H1 (cell line): ENCODE measurements around the gene LEKR1. TPM values are rescaled to one million over a fixed set of nuclear protein-coding genes. Genes with fewer than 3 reads are reported as not detected.

Source experiments
- CTCF ChIA-PET: fragments of 300-600 bp; sonication (Branson Sonifier 250); formaldehyde crosslinking; loops from one replicate; lab custom pipeline; 2021; ENCODE audit not compliant: partially characterized antibody; lab: Charles Lee
- POLR2A ChIA-PET: fragments of 300-600 bp; sonication (Branson Sonifier 250); formaldehyde crosslinking; loops from one replicate; lab custom pipeline; 2021; ENCODE audit warnings: inconsistent platforms; ENCODE audit not compliant: partially characterized antibody; lab: Charles Lee
- DNase-seq, 2 experiments: peaks; one replicate each; pipeline versions ENCODE4 v3.0.0 to v3.0.0-alpha.2; 2010 to 2022; ENCODE audit warnings: low spot score in 2 of 2, low read depth in 1 of 2, mixed read lengths in 1 of 2
- FAIRE-seq: peaks from 2 replicates; lab custom pipeline; 2011; peaks lifted over from hg19 to GRCh38; lab: Jason Lieb, UNC
- H2AFZ ChIP-seq: 2 replicates; pipeline ENCODE4 v1.8.1; 2012; ENCODE audit warnings: low read length, inconsistent platforms
- H2AK5ac ChIP-seq: 2 replicates; pipeline ENCODE4 v1.6.1; 2013; ENCODE audit warnings: low read depth, low read length
- H2BK120ac ChIP-seq: replicated peaks from 2 replicates; pipeline ENCODE3; 2013; ENCODE audit warnings: low read depth, low read length, inconsistent platforms
- H2BK12ac ChIP-seq: 2 replicates; pipeline ENCODE4 v1.6.1; 2013; ENCODE audit warnings: low read depth, low read length
- H2BK15ac ChIP-seq: 2 replicates; pipeline ENCODE4 v1.6.1; 2013; ENCODE audit warnings: low read length
- H2BK20ac ChIP-seq: 2 replicates; pipeline ENCODE4 v1.6.1; 2013; ENCODE audit warnings: low read length
- H2BK5ac ChIP-seq: 2 replicates; pipeline ENCODE4 v1.6.1; 2013; ENCODE audit warnings: low read depth, low read length
- H3K14ac ChIP-seq: 2 replicates; pipeline ENCODE4 v1.6.1; 2013; ENCODE audit warnings: inconsistent platforms; ENCODE audit not compliant: insufficient read length
- H3K18ac ChIP-seq: 2 replicates; pipeline ENCODE4 v1.6.1; 2013; ENCODE audit warnings: low read length; ENCODE audit errors: extremely low read depth
- H3K23ac ChIP-seq: 2 replicates; pipeline ENCODE4 v1.6.1; 2013; ENCODE audit warnings: inconsistent platforms; ENCODE audit not compliant: insufficient read length
- H3K23me2 ChIP-seq: 2 replicates; pipeline ENCODE4 v1.6.1; 2013; ENCODE audit warnings: low read depth, low read length
- H3K27ac ChIP-seq: 2 replicates; pipeline ENCODE4 v1.6.1; 2011; ENCODE audit warnings: low read depth, low read length, inconsistent platforms
- H3K27me3 ChIP-seq, 4 experiments: replicated peaks in 1 of 4; 1 replicate in 1 of 4; 2 replicates in 3 of 4; pipeline versions ENCODE4 v1.6.1 to v1.8.1; 2011 to 2013; ENCODE audit warnings: low read length in 3 of 4, mild to moderate bottlenecking in 3 of 4, inconsistent platforms in 2 of 4, mixed read lengths in 2 of 4, moderate library complexity in 1 of 4; ENCODE audit not compliant: control insufficient read depth in 3 of 4, insufficient read depth in 3 of 4; ENCODE audit errors: extremely low read depth in 1 of 4
- H3K36me3 ChIP-seq, 4 experiments: 2 replicates each; pipeline versions ENCODE4 v1.6.1 to v1.8.1; 2011 to 2013; ENCODE audit warnings: mild to moderate bottlenecking in 4 of 4, low read length in 3 of 4, moderate library complexity in 2 of 4, control low read depth in 1 of 4, inconsistent platforms in 1 of 4; ENCODE audit not compliant: insufficient read depth in 4 of 4, control insufficient read depth in 2 of 4
- H3K4ac ChIP-seq: replicated peaks from 2 replicates; pipeline ENCODE3; 2013; ENCODE audit warnings: low read length, low read depth, mixed read lengths, inconsistent platforms; ENCODE audit not compliant: insufficient read length
- H3K4me1 ChIP-seq, 4 experiments: replicated peaks in 1 of 4; 1 replicate in 1 of 4; 2 replicates in 3 of 4; pipeline versions ENCODE4 v1.6.1 to v1.8.1; 2011 to 2013; ENCODE audit warnings: low read length in 3 of 4, inconsistent platforms in 2 of 4, mixed read lengths in 1 of 4; ENCODE audit not compliant: insufficient read depth in 4 of 4, control insufficient read depth in 3 of 4
- H3K4me2 ChIP-seq, 2 experiments: 2 replicates each; pipeline versions ENCODE4 v1.6.1 to v1.8.1; 2011 to 2013; ENCODE audit warnings: low read depth in 2 of 2, low read length in 2 of 2, control low read depth in 1 of 2, inconsistent platforms in 1 of 2, mild to moderate bottlenecking in 1 of 2; ENCODE audit not compliant: insufficient read depth in 1 of 2
- H3K4me3 ChIP-seq, 4 experiments: fragments of 200-600, 300-600 bp in 1 of 4; sonication (generic), shearing (Covaris generic), sonication (Bioruptor Twin) in 1 of 4; 2 replicates each; pipeline versions ENCODE4 v1.5.1 to v1.8.1; 2011 to 2016; ENCODE audit warnings: low read length in 4 of 4, low read depth in 3 of 4, control low read depth in 2 of 4, inconsistent platforms in 2 of 4, mild to moderate bottlenecking in 2 of 4, mixed read lengths in 1 of 4, moderate library complexity in 1 of 4; ENCODE audit not compliant: insufficient read depth in 2 of 4; ENCODE audit errors: extremely low read depth in 1 of 4
- H3K56ac ChIP-seq: replicated peaks from 2 replicates; pipeline ENCODE3; 2013; ENCODE audit warnings: low read depth, mild to moderate bottlenecking, mixed read lengths, low read length, inconsistent platforms; ENCODE audit not compliant: insufficient read length
- H3K79me1 ChIP-seq: 2 replicates; pipeline ENCODE4 v1.6.1; 2013; ENCODE audit warnings: low read depth, low read length, control low read depth
- H3K79me2 ChIP-seq, 2 experiments: 2 replicates each; pipeline versions ENCODE4 v1.6.1 to v1.8.1; 2012 to 2013; ENCODE audit warnings: low read length in 2 of 2, mild to moderate bottlenecking in 2 of 2, inconsistent platforms in 1 of 2; ENCODE audit not compliant: insufficient read depth in 2 of 2, control insufficient read depth in 1 of 2
- H3K9ac ChIP-seq, 4 experiments: replicated peaks in 1 of 4; 1 replicate in 1 of 4; 2 replicates in 3 of 4; pipeline versions ENCODE4 v1.6.1 to v1.8.1; 2011 to 2013; ENCODE audit warnings: low read depth in 3 of 4, low read length in 3 of 4, control low read depth in 2 of 4, mild to moderate bottlenecking in 2 of 4, moderate library complexity in 2 of 4, inconsistent platforms in 1 of 4; ENCODE audit errors: extremely low read depth in 1 of 4
- H3K9me3 ChIP-seq, 2 experiments: 2 replicates each; pipeline versions ENCODE4 v1.6.1 to v1.8.1; 2012 to 2013; ENCODE audit warnings: mild to moderate bottlenecking in 2 of 2, moderate library complexity in 2 of 2, control low read depth in 1 of 2, inconsistent platforms in 1 of 2, low read depth in 1 of 2, low read length in 1 of 2, mixed read lengths in 1 of 2; ENCODE audit not compliant: insufficient read depth in 2 of 2
- H4K20me1 ChIP-seq, 2 experiments: replicated peaks in 1 of 2; 2 replicates each; pipeline versions ENCODE3 to v1.8.1; 2011 to 2013; ENCODE audit warnings: inconsistent platforms in 2 of 2, low read length in 2 of 2, mild to moderate bottlenecking in 1 of 2; ENCODE audit not compliant: insufficient read depth in 2 of 2, control insufficient read depth in 1 of 2
- H4K5ac ChIP-seq: 2 replicates; pipeline ENCODE4 v1.6.1; 2013; ENCODE audit warnings: low read length, low read depth, mixed read lengths, inconsistent platforms; ENCODE audit not compliant: insufficient read length
- H4K8ac ChIP-seq: 2 replicates; pipeline ENCODE4 v1.8.0; 2013; ENCODE audit warnings: mild to moderate bottlenecking, moderate library complexity, low read length, inconsistent platforms; ENCODE audit not compliant: insufficient read depth; ENCODE audit errors: extremely low read depth
- H4K91ac ChIP-seq: replicated peaks from 2 replicates; pipeline ENCODE3; 2013; ENCODE audit warnings: low read length, mixed read lengths, inconsistent platforms; ENCODE audit not compliant: insufficient read length
- BACH1 ChIP-seq: IDR thresholded peaks from 2 replicates; pipeline ENCODE4 v1.6.1; 2012; ENCODE audit warnings: low read length, improper control_type of control experiment
- CHD1 ChIP-seq: IDR thresholded peaks from 2 replicates; pipeline ENCODE4 v1.6.1; 2012; ENCODE audit warnings: low read depth, low read length, improper control_type of control experiment
- CTCF ChIP-seq, 3 experiments: IDR thresholded peaks; 1 replicate in 2 of 3; 2 replicates in 1 of 3; pipeline versions ENCODE4 v1.5.1 to v1.6.1; 2011; ENCODE audit warnings: low read length in 3 of 3, mild to moderate bottlenecking in 3 of 3, inconsistent platforms in 2 of 3, low read depth in 1 of 3, moderate library complexity in 1 of 3; ENCODE audit not compliant: insufficient read depth in 1 of 3; ENCODE audit errors: control extremely low read depth in 1 of 3
- GABPA ChIP-seq: IDR thresholded peaks from 2 replicates; pipeline ENCODE4 v1.6.1; 2011; ENCODE audit warnings: mild to moderate bottlenecking, low read length, moderate library complexity, borderline replicate concordance; ENCODE audit not compliant: insufficient read depth
- KDM4A ChIP-seq: IDR thresholded peaks from one replicate; pipeline ENCODE4 v1.7.1; 2012; ENCODE audit warnings: low read depth, mild to moderate bottlenecking, moderate library complexity, low read length, inconsistent platforms; ENCODE audit not compliant: severe bottlenecking
- PHF8 ChIP-seq: fragments of 200-600 bp; sonication (generic); conservative IDR thresholded peaks from 2 replicates; pipeline ENCODE4 v1.7.1; 2012; ENCODE audit warnings: low read depth, mild to moderate bottlenecking, inconsistent platforms, low read length, moderate library complexity
- POLR2A ChIP-seq, 2 experiments: IDR thresholded peaks; 1 replicate in 1 of 2; 2 replicates in 1 of 2; pipeline ENCODE4 v1.6.1; 2011; ENCODE audit warnings: low read depth in 2 of 2, low read length in 2 of 2, mild to moderate bottlenecking in 2 of 2; ENCODE audit errors: control extremely low read depth in 1 of 2
- SAP30 ChIP-seq: fragments of 300-600 bp; sonication (generic); IDR thresholded peaks from 2 replicates; pipeline ENCODE4 v1.7.1; 2012; ENCODE audit warnings: low read length, moderate library complexity, mild to moderate bottlenecking, inconsistent platforms; ENCODE audit not compliant: insufficient read depth, insufficient replicate concordance
- SP1 ChIP-seq: IDR thresholded peaks from 2 replicates; pipeline ENCODE4 v1.6.1; 2011; ENCODE audit warnings: low read depth, low read length
- TAF7 ChIP-seq: optimal IDR thresholded peaks from 2 replicates; pipeline ENCODE3; 2011; ENCODE audit warnings: low read depth, mild to moderate bottlenecking, inconsistent platforms, low read length, moderate library complexity, borderline replicate concordance
- TBP ChIP-seq: IDR thresholded peaks from 2 replicates; pipeline ENCODE4 v1.6.1; 2011; ENCODE audit warnings: low read depth, low read length, improper control_type of control experiment
- polyA plus RNA-seq, 7 experiments: library from polyadenylated mRNA; depleted of rRNA in 3 of 7; stranded (reverse) in 5 of 7; unstranded in 2 of 7; fragments of >200 nt in 5 of 7; fragments of 200-250 nt in 2 of 7; gene quantifications; 1 replicate in 5 of 7; 2 replicates in 1 of 7; 4 replicates in 1 of 7; pipeline versions ENCODE4 v1.2.1 to v1.2.3, GENCODE V29; 2011 to 2013; ENCODE audit warnings: missing spikeins in 2 of 7, mixed read lengths in 2 of 7
- total RNA-seq: library from RNA; stranded (reverse); fragmentation: NEBNext Ultra II Directional; extraction: Animal tissue kit (Norgen Biotek cat#: 25700); gene quantifications from 2 replicates; pipeline ENCODE4 v1.2.1, GENCODE V29; 2021

LEKR1 gene
- total and polyA plus RNA-seq, 2 of the 8 experiments (the other 6 are each of a cell fraction or from before 2014, with no cell fraction given): 0.08 TPM; not detected in 1

- H3K18ac ChIP-seq: no peak overlapping the region
- no peak overlapping the region for H2AFZ ChIP-seq
- no peak overlapping the region for H3K4me2 ChIP-seq
- no peak overlapping the region for H3K14ac ChIP-seq
- H3K9ac ChIP-seq: no peak overlapping the region
- H3K4me1 ChIP-seq: no peaks in the 10 kb centered on the region
- H4K91ac ChIP-seq: no peak overlapping the region
- H3K4ac ChIP-seq: no peak overlapping the region
- H3K4me3 ChIP-seq: no peak overlapping the region
- no peak overlapping the region for H2AK5ac ChIP-seq
- no peaks in the 10 kb centered on the region for H3K36me3 ChIP-seq
- H3K79me2 ChIP-seq: no peaks in the 10 kb centered on the region
- DNase-seq (no peak), FAIRE-seq (no peak)
- no peak overlapping the region for H2BK15ac ChIP-seq
- H3K79me1 ChIP-seq: no peaks in the 10 kb centered on the region
- ChIA-PET POLR2A (no interaction called here), CTCF (interaction anchor here (1.0 to 1.3 kb wide), 2 partner anchors 10 to 31 kb away, joined by 3 to 4 read pairs; no protein-coding TSS in a partner anchor)
- no peaks in the 10 kb centered on the region; the same call in 1 of the 2 replicates for H3K23me2 ChIP-seq
- H3K56ac ChIP-seq: no peak overlapping the region
- no peak for TF ChIP-seq TAF7
- TF ChIP-seq CTCF (IDR thresholded peaks at IDR 0.05; ENCODE audit: control extremely low read depth in 1 of 3, insufficient read depth in 1 of 3, low read depth in 1 of 3, low read length in 3 of 3): no peak
- TF ChIP-seq SP1: no peak
- no peak for TF ChIP-seq POLR2A (IDR thresholded peaks at IDR 0.05; ENCODE audit: control extremely low read depth in 1 of 2, low read depth in 2 of 2, low read length in 2 of 2)
- TF ChIP-seq CHD1: no peak
- no peak for TF ChIP-seq SAP30
- no peak for TF ChIP-seq BACH1
- no peak for TF ChIP-seq GABPA
- no peak for TF ChIP-seq PHF8
- no peak for TF ChIP-seq KDM4A
- no peak for TF ChIP-seq TBP
- H4K8ac ChIP-seq: no peak overlapping the region
- H3K27me3 ChIP-seq: no peaks in the 10 kb centered on the region
- H2BK120ac ChIP-seq: no peak overlapping the region
- no peak overlapping the region for H2BK12ac ChIP-seq
- no peak overlapping the region for H2BK5ac ChIP-seq
- no peak overlapping the region for H2BK20ac ChIP-seq
- H3K27ac ChIP-seq: no peak overlapping the region
- no peaks in the 10 kb centered on the region for H4K20me1 ChIP-seq
- no peak overlapping the region for H4K5ac ChIP-seq
- no peaks in the 10 kb centered on the region for H3K9me3 ChIP-seq
- no peak overlapping the region for H3K23ac ChIP-seq
Observed at GRCh38 chr3:156776871-156777270, 49.3 kb upstream of the LEKR1 start.
